Stimulated activated naive CD8-positive, alpha-beta T cell treated with anti-CD3 and anti-CD28 coated beads, Interleukin-15, amount 100 ng/mL, for 72 hours (primary cell): ENCODE results near the gene CDHR2.

ENCODE experiments used
- ATAC-seq: fragments of 150-1000 bp; cut with Tn5 transposase; 2 replicates; pipeline ENCODE4 v1.10.0; 2021; ENCODE audit warnings: mild to moderate bottlenecking, moderate library complexity
- DNase-seq, 2 donors: peaks; one replicate each; pipeline ENCODE4 v3.0.0; 2021 to 2022
- H3K27ac Mint-ChIP-seq, 2 donors: one replicate each; pipeline ENCODE4 v1.8.0; 2022; ENCODE audit warnings: mild to moderate bottlenecking in 2 of 2, mixed read lengths in 2 of 2, moderate library complexity in 2 of 2
- H3K27me3 Mint-ChIP-seq: one replicate; pipeline ENCODE4 v1.8.0; 2022; ENCODE audit warnings: mixed read lengths
- H3K4me1 Mint-ChIP-seq: one replicate; pipeline ENCODE4 v1.8.0; 2022; ENCODE audit warnings: mild to moderate bottlenecking, mixed read lengths
- H3K4me3 Mint-ChIP-seq, 2 donors: one replicate each; pipeline ENCODE4 v1.8.0; 2022; ENCODE audit warnings: mild to moderate bottlenecking in 2 of 2, mixed read lengths in 2 of 2, moderate library complexity in 1 of 2
- H3K9me3 Mint-ChIP-seq, 2 donors: one replicate each; pipeline ENCODE4 v1.8.0; 2022; ENCODE audit warnings: mixed read lengths in 2 of 2

The CDHR2 gene

GRCh38 chr5:176603091-176603490 is 53.9 kb downstream of the CDHR2 start:
- ATAC-seq = no peak
- H3K9me3 Mint-ChIP-seq = no peaks in the 10 kb centered on the region
- no peak for DNase-seq
- peaks cover 13% of the 10 kb centered on the region for H3K4me1 Mint-ChIP-seq
- H3K27me3 Mint-ChIP-seq = peaks cover 35% of the 10 kb centered on the region
- H3K27ac Mint-ChIP-seq = no peak overlapping the region
- H3K4me3 Mint-ChIP-seq = no peak overlapping the region

GRCh38 chr5:176606032-176606431 is 56.9 kb downstream of the CDHR2 start:
- peaks cover 36% of the 10 kb centered on the region for H3K27me3 Mint-ChIP-seq
- H3K27ac Mint-ChIP-seq = no peak overlapping the region
- DNase-seq (no peak), ATAC-seq (no peak)
- H3K9me3 Mint-ChIP-seq = no peaks in the 10 kb centered on the region
- no peak overlapping the region for H3K4me3 Mint-ChIP-seq
- H3K4me1 Mint-ChIP-seq = peaks cover 10% of the 10 kb centered on the region

GRCh38 chr5:176606875-176607274 is 57.7 kb downstream of the CDHR2 start:
- peaks cover 42% of the 10 kb centered on the region for H3K27me3 Mint-ChIP-seq
- H3K9me3 Mint-ChIP-seq = no peaks in the 10 kb centered on the region
- H3K4me3 Mint-ChIP-seq = no peak overlapping the region
- H3K27ac Mint-ChIP-seq = no peak overlapping the region
- peaks cover 10% of the 10 kb centered on the region for H3K4me1 Mint-ChIP-seq
- DNase-seq (no peak), ATAC-seq (no peak)

- peaks cover 10% of the 10 kb centered on the region for H3K4me1 Mint-ChIP-seq
Observed at GRCh38 chr5:176608142-176608705, 59.1 kb downstream of the CDHR2 start.

GRCh38 chr5:176608937-176609723 is 60.0 kb downstream of the CDHR2 start:
- DNase-seq (no peak), ATAC-seq (peak; percentile 32)
- no peak overlapping the region for H3K27ac Mint-ChIP-seq
- peaks cover 10% of the 10 kb centered on the region for H3K4me1 Mint-ChIP-seq
- peak overlapping the region; percentile 82 to 92 for H3K4me3 Mint-ChIP-seq
- peaks cover 33% of the 10 kb centered on the region for H3K27me3 Mint-ChIP-seq
- H3K9me3 Mint-ChIP-seq = no peaks in the 10 kb centered on the region

More at GRCh38 chr5:176608142-176608705, 59.1 kb downstream of the CDHR2 start:
- Mint-ChIP-seq H3K9me3 (no peaks in the 10 kb centered on the region), H3K4me3 (no peak overlapping the region), H3K27me3 (peaks cover 39% of the 10 kb centered on the region), H3K27ac (no peak overlapping the region)
- no peak for ATAC-seq
- DNase-seq = no peak

GRCh38 chr5:176609724-176610434 is 60.7 kb downstream of the CDHR2 start, which contains the start of gene GPRIN1:
GPRIN1 (minus strand) TSS chr5:176610156; CDS start chr5:176599834, 10,322 bp downstream.
- peak; percentile 74 for ATAC-seq
- Mint-ChIP-seq H3K27me3 (peaks cover 34% of the 10 kb centered on the region), H3K4me1 (peaks cover 10% of the 10 kb centered on the region), H3K4me3 (peak within 1 kb of the TSS; percentile 82 to 92), H3K27ac (no peak within 1 kb of the TSS), H3K9me3 (no peaks in the 10 kb centered on the region)
- peak; percentile 55 to 65 for DNase-seq

GRCh38 chr5:176610435-176610773 is 61.3 kb downstream of the CDHR2 start:
- H3K9me3 Mint-ChIP-seq = no peaks in the 10 kb centered on the region
- H3K27ac Mint-ChIP-seq = no peak overlapping the region
- DNase-seq (no peak), ATAC-seq (no peak)
- peak overlapping the region; percentile 69 to 71 for H3K4me3 Mint-ChIP-seq
- peaks cover 10% of the 10 kb centered on the region for H3K4me1 Mint-ChIP-seq
- peaks cover 39% of the 10 kb centered on the region for H3K27me3 Mint-ChIP-seq

- peak; percentile 41 to 53 for DNase-seq
Observed at GRCh38 chr5:176611435-176611834, 62.3 kb downstream of the CDHR2 start.

GRCh38 chr5:176612008-176612407 is 62.9 kb downstream of the CDHR2 start:
- Mint-ChIP-seq H3K27ac (peak overlapping the region in 1 of 2 donors; percentile 3), H3K4me1 (peaks cover 10% of the 10 kb centered on the region)

More at GRCh38 chr5:176611435-176611834, 62.3 kb downstream of the CDHR2 start:
- Mint-ChIP-seq H3K4me3 (no peak overlapping the region), H3K27me3 (peaks cover 49% of the 10 kb centered on the region), H3K9me3 (no peaks in the 10 kb centered on the region), H3K27ac (no peak overlapping the region), H3K4me1 (peaks cover 10% of the 10 kb centered on the region)
- ATAC-seq = no peak

GRCh38 chr5:176612855-176613254 is 63.7 kb downstream of the CDHR2 start:
- no peak for ATAC-seq
- Mint-ChIP-seq H3K27me3 (peaks cover 63% of the 10 kb centered on the region), H3K4me1 (peaks cover 10% of the 10 kb centered on the region)

More at GRCh38 chr5:176612008-176612407, 62.9 kb downstream of the CDHR2 start:
- Mint-ChIP-seq H3K4me3 (no peak overlapping the region), H3K27me3 (peaks cover 55% of the 10 kb centered on the region), H3K9me3 (no peaks in the 10 kb centered on the region)
- no peak for ATAC-seq
- DNase-seq = no peak

GRCh38 chr5:176614805-176615478 is 65.8 kb downstream of the CDHR2 start:
- Mint-ChIP-seq H3K9me3 (no peaks in the 10 kb centered on the region), H3K27ac (no peak overlapping the region), H3K27me3 (peaks cover 66% of the 10 kb centered on the region), H3K4me3 (no peak overlapping the region), H3K4me1 (peaks cover 13% of the 10 kb centered on the region)
- no peak for DNase-seq
- no peak for ATAC-seq

More at GRCh38 chr5:176612855-176613254, 63.7 kb downstream of the CDHR2 start:
- Mint-ChIP-seq H3K27ac (no peak overlapping the region), H3K4me3 (no peak overlapping the region), H3K9me3 (no peaks in the 10 kb centered on the region)
- no peak for DNase-seq

- Mint-ChIP-seq H3K27ac (no peak overlapping the region), H3K9me3 (no peaks in the 10 kb centered on the region)
Observed at GRCh38 chr5:176616511-176616910, 67.4 kb downstream of the CDHR2 start.

GRCh38 chr5:176618783-176619182 is 69.6 kb downstream of the CDHR2 start:
- Mint-ChIP-seq H3K27me3 (peaks cover 86% of the 10 kb centered on the region), H3K27ac (no peak overlapping the region), H3K4me1 (peaks cover 26% of the 10 kb centered on the region), H3K9me3 (no peaks in the 10 kb centered on the region), H3K4me3 (peak overlapping the region; percentile 44 to 54)
- ATAC-seq (no peak), DNase-seq (no peak)

More at GRCh38 chr5:176616511-176616910, 67.4 kb downstream of the CDHR2 start:
- no peak for DNase-seq
- Mint-ChIP-seq H3K4me3 (no peak overlapping the region), H3K4me1 (peaks cover 26% of the 10 kb centered on the region), H3K27me3 (peaks cover 78% of the 10 kb centered on the region)
- ATAC-seq = no peak

- Mint-ChIP-seq H3K9me3 (no peaks in the 10 kb centered on the region), H3K4me3 (peak overlapping the region; percentile 44 to 54), H3K4me1 (peaks cover 26% of the 10 kb centered on the region), H3K27me3 (peaks cover 90% of the 10 kb centered on the region), H3K27ac (no peak overlapping the region)
- DNase-seq = peak; percentile 81 to 88
- ATAC-seq = peak; percentile 97
Observed at GRCh38 chr5:176619203-176619568, 70.0 kb downstream of the CDHR2 start.

- Mint-ChIP-seq H3K4me3 (peak overlapping the region; percentile 71 to 80), H3K27ac (no peak overlapping the region), H3K27me3 (peaks cover 96% of the 10 kb centered on the region), H3K4me1 (peaks cover 26% of the 10 kb centered on the region), H3K9me3 (no peaks in the 10 kb centered on the region)
- ATAC-seq = peak; percentile 2
- no peak for DNase-seq
Observed at GRCh38 chr5:176619569-176620332, 70.6 kb downstream of the CDHR2 start.
